Measurements from ENCODE around the gene LCAT. TPM values are rescaled to one million over a fixed set of nuclear protein-coding genes. Genes with fewer than 3 reads are reported as not detected.
A peak's percentile ranks its signal among the peaks of the same experiment; 100 is the strongest.

LCAT gene
- total and polyA plus RNA-seq, 2 experiments from 2014 or later, result 13.7 to 18.9 TPM

DNA sequence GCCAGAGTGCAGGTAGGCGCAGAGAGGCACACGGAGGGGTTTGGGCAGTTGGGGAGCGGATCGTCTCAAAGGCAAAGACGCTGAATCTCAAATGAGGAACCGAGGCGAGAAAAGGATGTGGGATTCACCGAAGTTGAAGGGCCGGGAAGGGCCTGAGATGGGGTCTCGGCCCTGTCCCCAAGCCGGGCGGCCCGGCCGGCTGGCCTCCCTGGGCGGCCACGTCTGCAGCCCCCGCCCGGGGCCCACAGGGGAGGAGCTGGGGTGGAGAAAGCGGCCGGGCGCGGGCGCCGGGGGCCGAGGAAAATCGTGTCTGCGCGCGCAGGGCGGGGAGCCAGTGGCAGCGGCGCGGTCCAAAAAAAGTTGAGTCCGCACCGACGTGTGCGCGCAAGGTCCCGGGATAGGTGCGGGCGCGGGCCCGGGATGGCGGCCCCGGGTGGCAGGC lies 24.1 kb upstream of the LCAT start:
- no peak overlapping the region for H3K27ac ChIP-seq (ENCODE audit: low read depth)
- peaks cover 19% of the 10 kb centered on the region for H4K20me1 ChIP-seq (replicated peaks; ENCODE audit: insufficient read depth)
- peaks cover 37% of the 10 kb centered on the region for H3K79me2 ChIP-seq (replicated peaks; ENCODE audit: insufficient read depth)

More for the DNA sequence above, 24.1 kb upstream of the LCAT start:
- Histone ChIP-seq H2AFZ (no peak overlapping the region; the same call in 1 of the 2 replicates), H3K4me2 (peak overlapping the region; percentile 99), H3F3A (replicated peaks; ENCODE audit: low read depth) (0 out of 2 replicates have a peak, but pooled peaks cover 22% of the 10 kb centered on the region), H3K4me1 (ENCODE audit: insufficient read depth) (peaks cover 38% of the 10 kb centered on the region), H3K9me2 (ENCODE audit: insufficient read depth) (no peaks in the 10 kb centered on the region), H3K4me3 (peak overlapping the region; percentile 91), H3K27me3 (ENCODE audit: insufficient read depth) (no peaks in the 10 kb centered on the region), H3K36me3 (ENCODE audit: insufficient read depth) (no peaks in the 10 kb centered on the region; the same call in 1 of the 2 replicates)
- Mint-ChIP-seq H3K9me3 (no peaks in the 10 kb centered on the region; the same call in 2 of the 3 replicates), H3K4me1 (peaks cover 41% of the 10 kb centered on the region), H3K27me3 (ENCODE audit: insufficient read depth, low read depth, poor library complexity) (peaks cover 19% of the 10 kb centered on the region), H3K4me3 (peak overlapping the region; percentile 89), H3K36me3 (ENCODE audit: low read depth) (peaks cover 2% of the 10 kb centered on the region; the same call in 2 of the 3 replicates), H3K27ac (peak overlapping the region; percentile 57; the same call in 1 of the 2 replicates)
- ATAC-seq (peak; percentile 1), DNase-seq (ENCODE audit: low spot score) (peak; percentile 54)
- TF ChIP-seq POLR2AphosphoS5 (IDR thresholded peaks at IDR 0.05; ENCODE audit: low read depth) (no peak), STAT1 (IDR thresholded peaks at IDR 0.05; ENCODE audit: unreplicated experiment) (no peak), EZH2 (IDR thresholded peaks at IDR 0.05; ENCODE audit: low read depth, unreplicated experiment) (no peak), ZNF114 (CRISPR knock-in tag; IDR thresholded peaks at IDR 0.05) (no peak), NANOG (IDR thresholded peaks at IDR 0.05; ENCODE audit: borderline replicate concordance) (no peak), ZNF331 (CRISPR knock-in tag; IDR thresholded peaks at IDR 0.05; ENCODE audit: low read depth) (no peak), JUNB (IDR thresholded peaks at IDR 0.05; ENCODE audit: unreplicated experiment) (no peak), CREB1 (CRISPR knock-in tag; IDR thresholded peaks at IDR 0.05; ENCODE audit: low read depth) (no peak), EZH2phosphoT487 (IDR thresholded peaks at IDR 0.05; ENCODE audit: unreplicated experiment) (no peak)
- TF ChIP-seq, protein P1, sequence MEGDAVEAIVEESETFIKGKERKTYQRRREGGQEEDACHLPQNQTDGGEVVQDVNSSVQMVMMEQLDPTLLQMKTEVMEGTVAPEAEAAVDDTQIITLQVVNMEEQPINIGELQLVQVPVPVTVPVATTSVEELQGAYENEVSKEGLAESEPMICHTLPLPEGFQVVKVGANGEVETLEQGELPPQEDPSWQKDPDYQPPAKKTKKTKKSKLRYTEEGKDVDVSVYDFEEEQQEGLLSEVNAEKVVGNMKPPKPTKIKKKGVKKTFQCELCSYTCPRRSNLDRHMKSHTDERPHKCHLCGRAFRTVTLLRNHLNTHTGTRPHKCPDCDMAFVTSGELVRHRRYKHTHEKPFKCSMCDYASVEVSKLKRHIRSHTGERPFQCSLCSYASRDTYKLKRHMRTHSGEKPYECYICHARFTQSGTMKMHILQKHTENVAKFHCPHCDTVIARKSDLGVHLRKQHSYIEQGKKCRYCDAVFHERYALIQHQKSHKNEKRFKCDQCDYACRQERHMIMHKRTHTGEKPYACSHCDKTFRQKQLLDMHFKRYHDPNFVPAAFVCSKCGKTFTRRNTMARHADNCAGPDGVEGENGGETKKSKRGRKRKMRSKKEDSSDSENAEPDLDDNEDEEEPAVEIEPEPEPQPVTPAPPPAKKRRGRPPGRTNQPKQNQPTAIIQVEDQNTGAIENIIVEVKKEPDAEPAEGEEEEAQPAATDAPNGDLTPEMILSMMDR (conservative IDR thresholded peaks at IDR 0.05; ENCODE audit: low read depth in 2 of 2), result no peak
- TF ChIP-seq, protein P2, sequence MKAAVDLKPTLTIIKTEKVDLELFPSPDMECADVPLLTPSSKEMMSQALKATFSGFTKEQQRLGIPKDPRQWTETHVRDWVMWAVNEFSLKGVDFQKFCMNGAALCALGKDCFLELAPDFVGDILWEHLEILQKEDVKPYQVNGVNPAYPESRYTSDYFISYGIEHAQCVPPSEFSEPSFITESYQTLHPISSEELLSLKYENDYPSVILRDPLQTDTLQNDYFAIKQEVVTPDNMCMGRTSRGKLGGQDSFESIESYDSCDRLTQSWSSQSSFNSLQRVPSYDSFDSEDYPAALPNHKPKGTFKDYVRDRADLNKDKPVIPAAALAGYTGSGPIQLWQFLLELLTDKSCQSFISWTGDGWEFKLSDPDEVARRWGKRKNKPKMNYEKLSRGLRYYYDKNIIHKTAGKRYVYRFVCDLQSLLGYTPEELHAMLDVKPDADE (IDR thresholded peaks at IDR 0.05), result no peak
- TF ChIP-seq, protein P3, sequence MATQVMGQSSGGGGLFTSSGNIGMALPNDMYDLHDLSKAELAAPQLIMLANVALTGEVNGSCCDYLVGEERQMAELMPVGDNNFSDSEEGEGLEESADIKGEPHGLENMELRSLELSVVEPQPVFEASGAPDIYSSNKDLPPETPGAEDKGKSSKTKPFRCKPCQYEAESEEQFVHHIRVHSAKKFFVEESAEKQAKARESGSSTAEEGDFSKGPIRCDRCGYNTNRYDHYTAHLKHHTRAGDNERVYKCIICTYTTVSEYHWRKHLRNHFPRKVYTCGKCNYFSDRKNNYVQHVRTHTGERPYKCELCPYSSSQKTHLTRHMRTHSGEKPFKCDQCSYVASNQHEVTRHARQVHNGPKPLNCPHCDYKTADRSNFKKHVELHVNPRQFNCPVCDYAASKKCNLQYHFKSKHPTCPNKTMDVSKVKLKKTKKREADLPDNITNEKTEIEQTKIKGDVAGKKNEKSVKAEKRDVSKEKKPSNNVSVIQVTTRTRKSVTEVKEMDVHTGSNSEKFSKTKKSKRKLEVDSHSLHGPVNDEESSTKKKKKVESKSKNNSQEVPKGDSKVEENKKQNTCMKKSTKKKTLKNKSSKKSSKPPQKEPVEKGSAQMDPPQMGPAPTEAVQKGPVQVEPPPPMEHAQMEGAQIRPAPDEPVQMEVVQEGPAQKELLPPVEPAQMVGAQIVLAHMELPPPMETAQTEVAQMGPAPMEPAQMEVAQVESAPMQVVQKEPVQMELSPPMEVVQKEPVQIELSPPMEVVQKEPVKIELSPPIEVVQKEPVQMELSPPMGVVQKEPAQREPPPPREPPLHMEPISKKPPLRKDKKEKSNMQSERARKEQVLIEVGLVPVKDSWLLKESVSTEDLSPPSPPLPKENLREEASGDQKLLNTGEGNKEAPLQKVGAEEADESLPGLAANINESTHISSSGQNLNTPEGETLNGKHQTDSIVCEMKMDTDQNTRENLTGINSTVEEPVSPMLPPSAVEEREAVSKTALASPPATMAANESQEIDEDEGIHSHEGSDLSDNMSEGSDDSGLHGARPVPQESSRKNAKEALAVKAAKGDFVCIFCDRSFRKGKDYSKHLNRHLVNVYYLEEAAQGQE (IDR thresholded peaks at IDR 0.05; ENCODE audit: unreplicated experiment), result no peak
- TF ChIP-seq, protein P4, sequence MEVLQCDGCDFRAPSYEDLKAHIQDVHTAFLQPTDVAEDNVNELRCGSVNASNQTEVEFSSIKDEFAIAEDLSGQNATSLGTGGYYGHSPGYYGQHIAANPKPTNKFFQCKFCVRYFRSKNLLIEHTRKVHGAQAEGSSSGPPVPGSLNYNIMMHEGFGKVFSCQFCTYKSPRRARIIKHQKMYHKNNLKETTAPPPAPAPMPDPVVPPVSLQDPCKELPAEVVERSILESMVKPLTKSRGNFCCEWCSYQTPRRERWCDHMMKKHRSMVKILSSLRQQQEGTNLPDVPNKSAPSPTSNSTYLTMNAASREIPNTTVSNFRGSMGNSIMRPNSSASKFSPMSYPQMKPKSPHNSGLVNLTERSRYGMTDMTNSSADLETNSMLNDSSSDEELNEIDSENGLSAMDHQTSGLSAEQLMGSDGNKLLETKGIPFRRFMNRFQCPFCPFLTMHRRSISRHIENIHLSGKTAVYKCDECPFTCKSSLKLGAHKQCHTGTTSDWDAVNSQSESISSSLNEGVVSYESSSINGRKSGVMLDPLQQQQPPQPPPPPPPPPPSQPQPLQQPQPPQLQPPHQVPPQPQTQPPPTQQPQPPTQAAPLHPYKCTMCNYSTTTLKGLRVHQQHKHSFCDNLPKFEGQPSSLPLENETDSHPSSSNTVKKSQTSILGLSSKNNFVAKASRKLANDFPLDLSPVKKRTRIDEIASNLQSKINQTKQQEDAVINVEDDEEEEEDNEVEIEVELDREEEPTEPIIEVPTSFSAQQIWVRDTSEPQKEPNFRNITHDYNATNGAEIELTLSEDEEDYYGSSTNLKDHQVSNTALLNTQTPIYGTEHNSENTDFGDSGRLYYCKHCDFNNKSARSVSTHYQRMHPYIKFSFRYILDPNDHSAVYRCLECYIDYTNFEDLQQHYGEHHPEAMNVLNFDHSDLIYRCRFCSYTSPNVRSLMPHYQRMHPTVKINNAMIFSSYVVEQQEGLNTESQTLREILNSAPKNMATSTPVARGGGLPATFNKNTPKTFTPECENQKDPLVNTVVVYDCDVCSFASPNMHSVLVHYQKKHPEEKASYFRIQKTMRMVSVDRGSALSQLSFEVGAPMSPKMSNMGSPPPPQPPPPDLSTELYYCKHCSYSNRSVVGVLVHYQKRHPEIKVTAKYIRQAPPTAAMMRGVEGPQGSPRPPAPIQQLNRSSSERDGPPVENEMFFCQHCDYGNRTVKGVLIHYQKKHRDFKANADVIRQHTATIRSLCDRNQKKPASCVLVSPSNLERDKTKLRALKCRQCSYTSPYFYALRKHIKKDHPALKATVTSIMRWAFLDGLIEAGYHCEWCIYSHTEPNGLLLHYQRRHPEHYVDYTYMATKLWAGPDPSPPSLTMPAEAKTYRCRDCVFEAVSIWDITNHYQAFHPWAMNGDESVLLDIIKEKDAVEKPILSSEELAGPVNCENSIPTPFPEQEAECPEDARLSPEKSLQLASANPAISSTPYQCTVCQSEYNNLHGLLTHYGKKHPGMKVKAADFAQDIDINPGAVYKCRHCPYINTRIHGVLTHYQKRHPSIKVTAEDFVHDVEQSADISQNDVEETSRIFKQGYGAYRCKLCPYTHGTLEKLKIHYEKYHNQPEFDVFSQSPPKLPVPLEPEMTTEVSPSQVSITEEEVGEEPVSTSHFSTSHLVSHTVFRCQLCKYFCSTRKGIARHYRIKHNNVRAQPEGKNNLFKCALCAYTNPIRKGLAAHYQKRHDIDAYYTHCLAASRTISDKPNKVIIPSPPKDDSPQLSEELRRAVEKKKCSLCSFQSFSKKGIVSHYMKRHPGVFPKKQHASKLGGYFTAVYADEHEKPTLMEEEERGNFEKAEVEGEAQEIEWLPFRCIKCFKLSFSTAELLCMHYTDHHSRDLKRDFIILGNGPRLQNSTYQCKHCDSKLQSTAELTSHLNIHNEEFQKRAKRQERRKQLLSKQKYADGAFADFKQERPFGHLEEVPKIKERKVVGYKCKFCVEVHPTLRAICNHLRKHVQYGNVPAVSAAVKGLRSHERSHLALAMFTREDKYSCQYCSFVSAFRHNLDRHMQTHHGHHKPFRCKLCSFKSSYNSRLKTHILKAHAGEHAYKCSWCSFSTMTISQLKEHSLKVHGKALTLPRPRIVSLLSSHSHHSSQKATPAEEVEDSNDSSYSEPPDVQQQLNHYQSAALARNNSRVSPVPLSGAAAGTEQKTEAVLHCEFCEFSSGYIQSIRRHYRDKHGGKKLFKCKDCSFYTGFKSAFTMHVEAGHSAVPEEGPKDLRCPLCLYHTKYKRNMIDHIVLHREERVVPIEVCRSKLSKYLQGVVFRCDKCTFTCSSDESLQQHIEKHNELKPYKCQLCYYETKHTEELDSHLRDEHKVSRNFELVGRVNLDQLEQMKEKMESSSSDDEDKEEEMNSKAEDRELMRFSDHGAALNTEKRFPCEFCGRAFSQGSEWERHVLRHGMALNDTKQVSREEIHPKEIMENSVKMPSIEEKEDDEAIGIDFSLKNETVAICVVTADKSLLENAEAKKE (CRISPR knock-in tag; IDR thresholded peaks at IDR 0.05), result no peak

Measured in GM23338 (cell line).